ENCODE measurements around the gene MBD6. TPM values are rescaled to one million over a fixed set of nuclear protein-coding genes. Genes with fewer than 3 reads are reported as not detected.
A peak's percentile ranks its signal among the peaks of the same experiment; 100 is the strongest.

The MBD6 gene
- polyA plus RNA-seq, 3 donors = 2.4 to 47.7 (median 2.6) TPM

- peaks cover 17 to 21% of the 10 kb centered on the region in 2 donors for H3K4me1 ChIP-seq (ENCODE audit: control insufficient read depth in 1 of 2, insufficient read depth in 2 of 2, low read length in 2 of 2)
- peak overlapping the region in 1 of 7 donors; percentile 15 for H3K27ac Mint-ChIP-seq
- H3K27me3 ChIP-seq (ENCODE audit: control insufficient read depth in 2 of 2, insufficient read depth in 2 of 2, low read length in 2 of 2) = no peaks in the 10 kb centered on the region
- no peak overlapping the region for H3K4me2 ChIP-seq (replicated peaks; ENCODE audit: extremely low read depth, low read length, poor library complexity, severe bottlenecking)
- H3K36me3 ChIP-seq (replicated peaks in 1 of 2; ENCODE audit: control insufficient read depth in 1 of 2, insufficient read depth in 2 of 2, low read length in 2 of 2) = peaks cover 16 to 19% of the 10 kb centered on the region in 2 donors
- DNase-seq = no peak
- H3K9ac ChIP-seq (ENCODE audit: insufficient read depth, low read length, poor library complexity, severe bottlenecking) = no peak overlapping the region
- H4K20me1 ChIP-seq (ENCODE audit: insufficient read depth, low read length) = peaks cover 5% of the 10 kb centered on the region
- peaks cover 25 to 32% of the 10 kb centered on the region in 2 donors for H3K36me3 Mint-ChIP-seq
- H3K9me3 Mint-ChIP-seq = no peaks in the 10 kb centered on the region
- no peak overlapping the region for H3K4me3 ChIP-seq (replicated peaks in 1 of 3; ENCODE audit: low read depth in 2 of 3, low read length in 3 of 3)
- TF ChIP-seq, protein P1, sequence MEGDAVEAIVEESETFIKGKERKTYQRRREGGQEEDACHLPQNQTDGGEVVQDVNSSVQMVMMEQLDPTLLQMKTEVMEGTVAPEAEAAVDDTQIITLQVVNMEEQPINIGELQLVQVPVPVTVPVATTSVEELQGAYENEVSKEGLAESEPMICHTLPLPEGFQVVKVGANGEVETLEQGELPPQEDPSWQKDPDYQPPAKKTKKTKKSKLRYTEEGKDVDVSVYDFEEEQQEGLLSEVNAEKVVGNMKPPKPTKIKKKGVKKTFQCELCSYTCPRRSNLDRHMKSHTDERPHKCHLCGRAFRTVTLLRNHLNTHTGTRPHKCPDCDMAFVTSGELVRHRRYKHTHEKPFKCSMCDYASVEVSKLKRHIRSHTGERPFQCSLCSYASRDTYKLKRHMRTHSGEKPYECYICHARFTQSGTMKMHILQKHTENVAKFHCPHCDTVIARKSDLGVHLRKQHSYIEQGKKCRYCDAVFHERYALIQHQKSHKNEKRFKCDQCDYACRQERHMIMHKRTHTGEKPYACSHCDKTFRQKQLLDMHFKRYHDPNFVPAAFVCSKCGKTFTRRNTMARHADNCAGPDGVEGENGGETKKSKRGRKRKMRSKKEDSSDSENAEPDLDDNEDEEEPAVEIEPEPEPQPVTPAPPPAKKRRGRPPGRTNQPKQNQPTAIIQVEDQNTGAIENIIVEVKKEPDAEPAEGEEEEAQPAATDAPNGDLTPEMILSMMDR (IDR thresholded peaks at IDR 0.05) = no peak
- no peaks in the 10 kb centered on the region for H3K27me3 Mint-ChIP-seq (ENCODE audit: low read depth in 3 of 3)
- H3K4me3 Mint-ChIP-seq = no peak overlapping the region
- H3K27ac ChIP-seq (ENCODE audit: low read depth in 1 of 2, low read length in 2 of 2) = no peak overlapping the region
- peaks cover 33% of the 10 kb centered on the region for H3K4me1 Mint-ChIP-seq
- no peaks in the 10 kb centered on the region for H3K9me3 ChIP-seq (replicated peaks in 1 of 2; ENCODE audit: control insufficient read depth in 1 of 2, insufficient read depth in 1 of 2, low read length in 2 of 2)
- intact Hi-C loops (cut with micrococcal nuclease) = loop anchor here in 1 of 2 donors (5.0 kb wide), 1 partner anchor 37 kb away; the partner anchor contains the start of genes DDIT3 and MBD6
- H2AFZ ChIP-seq (ENCODE audit: insufficient read depth, low read depth, low read length, poor library complexity, severe bottlenecking) = no peak overlapping the region
- H3K79me2 ChIP-seq (ENCODE audit: insufficient read depth, low read length) = peaks cover 19% of the 10 kb centered on the region
Observed at GRCh38 chr12:57485695-57486094, 36.9 kb upstream of the MBD6 start.

- Mint-ChIP-seq H3K36me3 (peaks cover 32 to 42% of the 10 kb centered on the region in 2 donors), H3K27me3 (ENCODE audit: low read depth in 3 of 3) (no peaks in the 10 kb centered on the region), H3K27ac (peak overlapping the region; percentile 42 to 95 (median 91)), H3K4me3 (peak overlapping the region in 1 of 2 donors; percentile 86), H3K9me3 (no peaks in the 10 kb centered on the region), H3K4me1 (peaks cover 24% of the 10 kb centered on the region)
- Histone ChIP-seq H3K4me1 (ENCODE audit: control insufficient read depth in 1 of 2, insufficient read depth in 2 of 2, low read length in 2 of 2) (peaks cover 16 to 21% of the 10 kb centered on the region in 2 donors), H2AFZ (ENCODE audit: insufficient read depth, low read depth, low read length, poor library complexity, severe bottlenecking) (peak overlapping the region; percentile 85), H3K9me3 (replicated peaks in 1 of 2; ENCODE audit: control insufficient read depth in 1 of 2, insufficient read depth in 1 of 2, low read length in 2 of 2) (no peaks in the 10 kb centered on the region), H3K4me2 (replicated peaks; ENCODE audit: extremely low read depth, low read length, poor library complexity, severe bottlenecking) (peak overlapping the region; percentile 96), H3K27ac (ENCODE audit: low read depth in 1 of 2, low read length in 2 of 2) (peak overlapping the region in 1 of 2 donors; percentile 92), H3K27me3 (ENCODE audit: control insufficient read depth in 2 of 2, insufficient read depth in 2 of 2, low read length in 2 of 2) (no peaks in the 10 kb centered on the region), H4K20me1 (ENCODE audit: insufficient read depth, low read length) (peaks cover 5% of the 10 kb centered on the region), H3K79me2 (ENCODE audit: insufficient read depth, low read length) (peaks cover 16% of the 10 kb centered on the region), H3K4me3 (replicated peaks in 1 of 3; ENCODE audit: low read depth in 2 of 3, low read length in 3 of 3) (peak overlapping the region in 1 of 3 experiments; percentile 91), H3K36me3 (replicated peaks in 1 of 2; ENCODE audit: control insufficient read depth in 1 of 2, insufficient read depth in 2 of 2, low read length in 2 of 2) (peaks cover 27 to 31% of the 10 kb centered on the region in 2 donors), H3K9ac (ENCODE audit: insufficient read depth, low read length, poor library complexity, severe bottlenecking) (no peak overlapping the region)
- intact Hi-C loops (cut with micrococcal nuclease) = loop anchor here in 1 of 2 donors (5.0 kb wide), 1 partner anchor 35 kb away; the partner anchor contains the start of genes DDIT3 and MBD6
- TF ChIP-seq, protein P1 (IDR thresholded peaks at IDR 0.05) = no peak
- DNase-seq = no peak
- 96% methylated on average over 13 of the region's 27 CpGs for WGBS (ENCODE audit: insufficient coverage)
Observed at GRCh38 chr12:57487055-57487596, 35.5 kb upstream of the MBD6 start.

Data from CD14-positive monocyte (primary cell).